Thyroid gland (tissue), 4 donors: Measurements from ENCODE around the gene RERG.

ENCODE experiments used
- CTCF ChIP-seq, 6 experiments: fragments of 200-600 bp in 3 of 6; fragments of 450-650 bp in 3 of 6; sonication (generic) in 3 of 6; IDR thresholded peaks; one replicate each; pipeline ENCODE4 v1.5.1; 2016 to 2019; ENCODE audit warnings: antibody characterized with exemption in 6 of 6, mild to moderate bottlenecking in 2 of 6, inconsistent platforms in 1 of 6, moderate library complexity in 1 of 6
- POLR2A ChIP-seq, 2 donors: fragments of 450-650 bp; IDR thresholded peaks; one replicate each; pipeline ENCODE4 v1.6.1; 2017; ENCODE audit warnings: antibody characterized with exemption in 2 of 2, mild to moderate bottlenecking in 2 of 2, moderate library complexity in 1 of 2

GRCh38 chr12:15230751-15231150, 9.5 kb upstream of the RERG start:
- TF ChIP-seq CTCF (IDR thresholded peaks at IDR 0.05) (no peak), POLR2A (IDR thresholded peaks at IDR 0.05) (no peak)
